Measurements from ENCODE around the gene MACIR. TPM values are rescaled to one million over a fixed set of nuclear protein-coding genes. Genes with fewer than 3 reads are reported as not detected.

The MACIR gene
- total and polyA plus RNA-seq, 4 donors, result 0.69 to 18.6 (median 0.83) TPM

DNA sequence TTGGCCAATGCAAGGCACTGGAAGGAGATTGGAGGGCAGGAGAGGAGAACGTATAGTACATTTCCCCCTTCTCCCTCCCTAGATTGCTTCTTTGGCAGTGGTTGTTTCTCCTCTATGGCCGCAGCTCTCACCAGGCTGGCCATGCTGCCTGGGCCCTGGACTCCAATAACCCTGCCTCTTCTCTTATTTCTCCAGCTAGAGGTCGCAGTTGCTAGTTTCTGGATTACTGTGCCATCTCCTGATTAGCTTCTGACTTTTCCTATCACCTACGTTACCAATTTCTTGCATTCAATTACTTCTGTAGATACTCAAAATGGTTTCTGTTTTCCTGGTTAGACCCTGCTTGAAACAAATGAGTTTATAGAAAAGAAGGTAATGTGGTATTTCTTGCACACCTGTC is 2.4 kb upstream of the MACIR start:
- no peaks in the 10 kb centered on the region for H3K9me3 ChIP-seq (ENCODE audit: control insufficient read depth in 4 of 4, low read length in 3 of 4)

More for the DNA sequence above, 2.4 kb upstream of the MACIR start:
- 83% methylated on average over 4 of the region's 4 CpGs for WGBS
- no peak for DNase-seq (ENCODE audit: low spot score)
- Histone ChIP-seq H3K4me1 (ENCODE audit: control insufficient read depth in 4 of 4, insufficient read depth in 4 of 4, low read length in 3 of 4) (peaks cover 0 to 18% (median 8%) of the 10 kb centered on the region in 4 donors), H3K9ac (ENCODE audit: low read depth in 1 of 2, low read length in 2 of 2) (no peak overlapping the region), H3K4me3 (ENCODE audit: low read depth in 1 of 3, low read length in 3 of 3) (no peak overlapping the region), H3K27me3 (ENCODE audit: control insufficient read depth in 4 of 4, insufficient read depth in 4 of 4, low read length in 3 of 4) (no peaks in the 10 kb centered on the region), H3K36me3 (ENCODE audit: control insufficient read depth in 4 of 4, insufficient read depth in 3 of 4, low read depth in 1 of 4, low read length in 3 of 4) (no peaks in the 10 kb centered on the region), H3K27ac (ENCODE audit: low read depth in 1 of 2, low read length in 2 of 2) (no peak overlapping the region)
- no peak for TF ChIP-seq EGR1 (IDR thresholded peaks at IDR 0.05; ENCODE audit: low read depth in 2 of 2)
- TF ChIP-seq JUND (IDR thresholded peaks at IDR 0.05), result no peak
- no peak for TF ChIP-seq HNF4A (conservative IDR thresholded peaks at IDR 0.05)
- no peak for TF ChIP-seq YY1 (IDR thresholded peaks at IDR 0.05)
- no peak for TF ChIP-seq MAX (IDR thresholded peaks at IDR 0.05)
- TF ChIP-seq RXRA (IDR thresholded peaks at IDR 0.05), result no peak
- no peak for TF ChIP-seq CTCF (IDR thresholded peaks at IDR 0.05; ENCODE audit: low read depth, low read length, missing input control)
- TF ChIP-seq REST (IDR thresholded peaks at IDR 0.05), result no peak
- TF ChIP-seq TAF1 (conservative IDR thresholded peaks at IDR 0.05), result no peak
- no peak for TF ChIP-seq FOXA2 (IDR thresholded peaks at IDR 0.05)
- TF ChIP-seq GABPA (IDR thresholded peaks at IDR 0.05 in 1 of 2, conservative IDR thresholded peaks at IDR 0.05 in 1 of 2), result no peak
- TF ChIP-seq, protein P1, sequence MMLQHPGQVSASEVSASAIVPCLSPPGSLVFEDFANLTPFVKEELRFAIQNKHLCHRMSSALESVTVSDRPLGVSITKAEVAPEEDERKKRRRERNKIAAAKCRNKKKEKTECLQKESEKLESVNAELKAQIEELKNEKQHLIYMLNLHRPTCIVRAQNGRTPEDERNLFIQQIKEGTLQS (IDR thresholded peaks at IDR 0.05), result no peak
- TF ChIP-seq NR2F2 (IDR thresholded peaks at IDR 0.05), result no peak

Measured in liver (tissue), 9 donors.